Osteoblast (primary cell): ENCODE data around the gene IPO13. TPM values are rescaled to one million over a fixed set of nuclear protein-coding genes. Genes with fewer than 3 reads are reported as not detected.

Experiments
- DNase-seq: peaks from one replicate; pipeline ENCODE4 v3.0.0; 2011; ENCODE audit warnings: low spot score, mixed read lengths; ENCODE audit not compliant: insufficient read length; ENCODE audit errors: missing footprints
- H2AFZ ChIP-seq: 2 replicates; pipeline ENCODE4 v1.6.0; 2011; ENCODE audit warnings: mild to moderate bottlenecking, low read length
- H3K27ac ChIP-seq: 2 replicates; pipeline ENCODE4 v1.5.1; 2011; ENCODE audit warnings: mild to moderate bottlenecking, low read depth, low read length, moderate library complexity
- H3K27me3 ChIP-seq: 2 replicates; pipeline ENCODE4 v1.6.0; 2012; ENCODE audit warnings: mild to moderate bottlenecking, control low read depth, inconsistent platforms, low read length, moderate library complexity; ENCODE audit not compliant: insufficient read depth
- H3K36me3 ChIP-seq: 2 replicates; pipeline ENCODE4 v1.5.1; 2011; ENCODE audit warnings: mild to moderate bottlenecking, low read length, control low read depth, moderate library complexity; ENCODE audit not compliant: insufficient read depth
- H3K4me1 ChIP-seq: 2 replicates; pipeline ENCODE4 v1.5.1; 2011; ENCODE audit warnings: mild to moderate bottlenecking, low read length, control low read depth, moderate library complexity; ENCODE audit not compliant: insufficient read depth
- H3K4me2 ChIP-seq: 2 replicates; pipeline ENCODE4 v1.6.0; 2011; ENCODE audit warnings: mild to moderate bottlenecking, low read length; ENCODE audit not compliant: insufficient read depth
- H3K4me3 ChIP-seq: fragments of 200-600 bp; sonication (generic); 3 replicates; pipeline ENCODE4 v1.5.1; 2012; ENCODE audit warnings: mild to moderate bottlenecking, low read length, inconsistent platforms; ENCODE audit not compliant: insufficient read depth
- H3K79me2 ChIP-seq: 2 replicates; pipeline ENCODE4 v1.6.0; 2012; ENCODE audit warnings: mild to moderate bottlenecking, low read length, control low read depth, inconsistent platforms; ENCODE audit not compliant: insufficient read depth
- H3K9me3 ChIP-seq: 2 replicates; pipeline ENCODE4 v1.5.1; 2011; ENCODE audit warnings: low read depth, low read length, control low read depth
- H4K20me1 ChIP-seq: 2 replicates; pipeline ENCODE4 v1.6.0; 2012; ENCODE audit warnings: mild to moderate bottlenecking, low read length, control low read depth; ENCODE audit not compliant: insufficient read depth
- total RNA-seq: library from RNA; depleted of rRNA; stranded (reverse); fragments of >200 nt; gene quantifications from 2 replicates; pipeline ENCODE4 v1.2.3, GENCODE V29; 2012
- TF ChIP-seq, protein P1 (sequence below): IDR thresholded peaks from 2 replicates; pipeline ENCODE4 v1.5.1; 2011; ENCODE audit warnings: mild to moderate bottlenecking, low read depth, low read length, moderate library complexity; ENCODE audit errors: extremely low read depth

The IPO13 gene
- total RNA-seq, 1 donor, result 20.6 TPM

- Histone ChIP-seq H3K4me1 (no peaks in the 10 kb centered on the region), H3K4me3 (no peak overlapping the region), H3K4me2 (no peak overlapping the region), H3K79me2 (no peaks in the 10 kb centered on the region), H3K27me3 (no peaks in the 10 kb centered on the region), H3K36me3 (peaks cover 16% of the 10 kb centered on the region), H4K20me1 (no peaks in the 10 kb centered on the region), H2AFZ (no peak overlapping the region), H3K27ac (no peak overlapping the region), H3K9me3 (no peaks in the 10 kb centered on the region)
- TF ChIP-seq, protein P1, sequence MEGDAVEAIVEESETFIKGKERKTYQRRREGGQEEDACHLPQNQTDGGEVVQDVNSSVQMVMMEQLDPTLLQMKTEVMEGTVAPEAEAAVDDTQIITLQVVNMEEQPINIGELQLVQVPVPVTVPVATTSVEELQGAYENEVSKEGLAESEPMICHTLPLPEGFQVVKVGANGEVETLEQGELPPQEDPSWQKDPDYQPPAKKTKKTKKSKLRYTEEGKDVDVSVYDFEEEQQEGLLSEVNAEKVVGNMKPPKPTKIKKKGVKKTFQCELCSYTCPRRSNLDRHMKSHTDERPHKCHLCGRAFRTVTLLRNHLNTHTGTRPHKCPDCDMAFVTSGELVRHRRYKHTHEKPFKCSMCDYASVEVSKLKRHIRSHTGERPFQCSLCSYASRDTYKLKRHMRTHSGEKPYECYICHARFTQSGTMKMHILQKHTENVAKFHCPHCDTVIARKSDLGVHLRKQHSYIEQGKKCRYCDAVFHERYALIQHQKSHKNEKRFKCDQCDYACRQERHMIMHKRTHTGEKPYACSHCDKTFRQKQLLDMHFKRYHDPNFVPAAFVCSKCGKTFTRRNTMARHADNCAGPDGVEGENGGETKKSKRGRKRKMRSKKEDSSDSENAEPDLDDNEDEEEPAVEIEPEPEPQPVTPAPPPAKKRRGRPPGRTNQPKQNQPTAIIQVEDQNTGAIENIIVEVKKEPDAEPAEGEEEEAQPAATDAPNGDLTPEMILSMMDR, result no peak
- DNase-seq, result peak; percentile 54
These were observed 45.4 kb upstream of the IPO13 start for GRCh38 chr1:43901196-43901961.

DNA sequence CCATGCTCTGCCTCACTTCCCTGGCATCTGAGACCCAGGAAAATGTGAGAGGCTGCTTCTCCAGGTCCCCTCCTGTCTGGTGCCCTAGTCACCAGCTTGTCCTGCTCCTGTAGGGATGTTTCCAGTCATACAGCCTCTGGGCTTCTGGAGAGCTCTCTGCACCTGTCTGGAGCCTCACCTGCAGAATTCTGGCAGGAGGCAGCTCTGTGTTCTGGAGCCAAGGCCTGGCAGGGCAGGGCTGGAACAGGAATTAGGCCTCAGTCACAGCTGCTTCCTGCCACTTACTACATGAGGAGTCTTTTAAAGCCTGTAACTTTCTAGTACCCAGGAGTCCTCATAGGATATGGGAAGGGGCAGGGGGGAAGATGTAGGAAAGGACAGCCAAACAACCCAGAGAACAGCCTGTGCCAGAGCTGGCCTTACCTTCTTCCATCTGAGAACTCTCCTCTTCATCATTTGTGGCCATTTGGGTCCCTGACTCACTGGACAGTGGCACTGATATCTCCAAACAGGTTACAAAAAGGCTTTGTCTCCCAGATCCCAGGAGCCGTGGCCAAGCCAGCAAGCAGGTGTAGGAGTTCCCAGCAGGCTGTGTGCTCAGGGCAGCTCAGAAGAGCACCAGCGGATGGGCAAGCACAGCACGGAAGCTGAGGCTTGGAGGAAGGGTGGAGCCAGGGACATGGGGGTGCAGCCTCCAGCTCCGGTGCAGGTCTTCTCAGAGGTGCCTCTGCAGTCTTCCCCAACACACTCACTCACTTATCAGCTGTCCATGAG, 44.5 kb upstream of the IPO13 start:
- Histone ChIP-seq H3K4me3 (no peak overlapping the region), H3K27me3 (no peaks in the 10 kb centered on the region), H3K4me1 (no peaks in the 10 kb centered on the region), H3K4me2 (no peak overlapping the region), H3K79me2 (no peaks in the 10 kb centered on the region), H3K36me3 (peaks cover 16% of the 10 kb centered on the region), H4K20me1 (no peaks in the 10 kb centered on the region), H3K9me3 (no peaks in the 10 kb centered on the region), H3K27ac (no peak overlapping the region), H2AFZ (no peak overlapping the region)
- TF ChIP-seq, protein P1, result no peak
- no peak for DNase-seq

DNA sequence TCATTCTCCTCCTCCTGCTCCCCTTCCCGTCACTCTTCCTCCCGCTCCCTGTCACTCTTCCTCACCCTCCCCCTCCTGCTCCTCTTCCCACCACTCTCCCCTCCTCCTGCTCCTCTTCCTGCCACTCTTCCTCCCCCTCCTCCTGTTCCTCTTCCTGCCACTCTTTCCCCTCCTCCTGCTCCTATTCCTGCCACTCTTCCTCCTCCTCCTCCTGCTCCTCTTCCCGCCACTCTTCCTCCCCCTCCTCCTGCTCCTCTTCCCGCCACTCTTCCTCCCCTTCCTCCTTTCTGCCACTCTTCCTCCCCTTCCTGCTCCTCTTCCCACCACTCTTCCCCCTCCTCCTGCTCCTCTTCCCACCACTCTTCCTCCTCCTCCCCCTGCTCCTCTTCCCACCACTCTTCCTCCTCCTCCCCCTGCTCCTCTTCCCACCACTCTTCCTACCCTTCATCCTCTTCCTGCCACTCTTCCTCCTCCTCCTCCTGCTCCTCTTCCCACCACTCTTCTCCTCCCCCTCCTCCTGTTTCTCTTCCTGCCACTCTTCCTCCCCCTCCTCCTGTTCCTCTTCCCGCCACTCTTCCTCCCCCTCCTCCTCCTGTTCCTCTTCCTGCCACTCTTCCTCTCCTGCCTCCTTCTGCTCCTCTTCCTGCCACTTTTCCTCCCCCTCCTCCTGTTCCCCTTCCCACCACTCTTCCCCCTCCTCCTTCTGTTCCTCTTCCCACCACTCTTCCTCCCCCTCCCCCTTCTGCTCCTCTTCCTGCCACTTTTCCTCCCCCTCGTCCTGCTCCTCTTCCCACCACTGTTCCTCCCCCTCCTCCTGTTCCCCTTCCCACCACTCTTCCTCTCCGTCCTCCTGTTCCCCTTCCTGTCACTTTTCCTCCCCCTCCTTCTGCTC, 41.8 kb upstream of the IPO13 start:
- TF ChIP-seq, protein P1, result no peak
- no peak for DNase-seq
- Histone ChIP-seq H3K36me3 (peaks cover 9% of the 10 kb centered on the region), H3K79me2 (no peaks in the 10 kb centered on the region), H3K4me2 (no peak overlapping the region), H2AFZ (no peak overlapping the region), H3K4me1 (no peaks in the 10 kb centered on the region), H3K27ac (no peak overlapping the region), H3K27me3 (no peaks in the 10 kb centered on the region), H3K9me3 (no peaks in the 10 kb centered on the region), H3K4me3 (no peak overlapping the region), H4K20me1 (no peaks in the 10 kb centered on the region)
